H9 (cell line): ENCODE measurements around the gene FYN. TPM values are rescaled to one million over a fixed set of nuclear protein-coding genes. Genes with fewer than 3 reads are reported as not detected.
A peak's percentile ranks its signal among the peaks of the same experiment; 100 is the strongest.

ENCODE experiments used
- DNase-seq: peaks from one replicate; pipeline ENCODE4 v3.0.0-alpha.2; 2017
- H2AFZ ChIP-seq: one replicate; pipeline ENCODE4 v1.6.1; 2013; ENCODE audit warnings: mild to moderate bottlenecking, low read length, control low read depth, moderate library complexity
- H2AK5ac ChIP-seq: 2 replicates; pipeline ENCODE4 v1.6.1; 2013; ENCODE audit warnings: low read length, control low read depth, mixed read lengths; ENCODE audit not compliant: insufficient read length
- H2BK120ac ChIP-seq: one replicate; pipeline ENCODE4 v1.6.1; 2013; ENCODE audit warnings: low read depth, mild to moderate bottlenecking, low read length, control low read depth, inconsistent platforms; ENCODE audit not compliant: poor library complexity, severe bottlenecking
- H2BK12ac ChIP-seq: 2 replicates; pipeline ENCODE4 v1.6.1; 2013; ENCODE audit warnings: low read length, control low read depth, mixed read lengths, low read depth; ENCODE audit not compliant: insufficient read length
- H2BK15ac ChIP-seq: 2 replicates; pipeline ENCODE4 v1.6.1; 2013; ENCODE audit warnings: low read depth, low read length, control low read depth
- H2BK20ac ChIP-seq: one replicate; pipeline ENCODE4 v1.6.1; 2013; ENCODE audit warnings: low read depth, mild to moderate bottlenecking, low read length, control low read depth, inconsistent platforms; ENCODE audit not compliant: poor library complexity, severe bottlenecking
- H2BK5ac ChIP-seq: 2 replicates; pipeline ENCODE4 v1.6.1; 2013; ENCODE audit warnings: low read length, control low read depth, mixed read lengths; ENCODE audit not compliant: insufficient read length
- H3K14ac ChIP-seq: 2 replicates; pipeline ENCODE4 v1.6.1; 2013; ENCODE audit warnings: low read length, control low read depth; ENCODE audit not compliant: insufficient read depth
- H3K18ac ChIP-seq: 2 replicates; pipeline ENCODE4 v1.6.1; 2013; ENCODE audit warnings: low read depth, mild to moderate bottlenecking, mixed read lengths, low read length, control low read depth; ENCODE audit not compliant: insufficient read length
- H3K23ac ChIP-seq: 2 replicates; pipeline ENCODE4 v1.6.1; 2013; ENCODE audit warnings: low read length, control low read depth, mixed read lengths, low read depth; ENCODE audit not compliant: insufficient read length
- H3K23me2 ChIP-seq: 2 replicates; pipeline ENCODE4 v1.6.1; 2013; ENCODE audit warnings: low read depth, mild to moderate bottlenecking, mixed read lengths, low read length, control low read depth; ENCODE audit not compliant: insufficient read length, poor library complexity, severe bottlenecking
- H3K27ac ChIP-seq: 2 replicates; pipeline ENCODE4 v1.5.1; 2013; ENCODE audit warnings: low read length, control low read depth, mixed read lengths, low read depth; ENCODE audit not compliant: insufficient read length
- H3K27me3 ChIP-seq: 2 replicates; pipeline ENCODE4 v1.6.1; 2013; ENCODE audit warnings: low read length, control low read depth, inconsistent platforms; ENCODE audit not compliant: insufficient read depth
- H3K4ac ChIP-seq: 2 replicates; pipeline ENCODE4 v1.6.1; 2013; ENCODE audit warnings: low read depth, mild to moderate bottlenecking, control low read depth, inconsistent platforms, low read length, moderate library complexity
- H3K4me1 ChIP-seq: 2 replicates; pipeline ENCODE4 v1.6.1; 2013; ENCODE audit warnings: low read length, control low read depth, inconsistent platforms; ENCODE audit not compliant: insufficient read depth
- H3K4me2 ChIP-seq: 2 replicates; pipeline ENCODE4 v1.6.1; 2013; ENCODE audit warnings: low read length, control low read depth, mixed read lengths; ENCODE audit not compliant: insufficient read length, insufficient read depth
- H3K56ac ChIP-seq: 2 replicates; pipeline ENCODE4 v1.6.1; 2013; ENCODE audit warnings: low read depth, mild to moderate bottlenecking, mixed read lengths, low read length, control low read depth; ENCODE audit not compliant: insufficient read length
- H3K79me1 ChIP-seq: 2 replicates; pipeline ENCODE4 v1.6.1; 2013; ENCODE audit warnings: low read depth, mild to moderate bottlenecking, moderate library complexity, low read length, control low read depth, inconsistent platforms; ENCODE audit not compliant: insufficient read depth, poor library complexity, severe bottlenecking
- H3K79me2 ChIP-seq: 2 replicates; pipeline ENCODE4 v1.6.1; 2013; ENCODE audit warnings: low read length, control low read depth, inconsistent platforms; ENCODE audit not compliant: insufficient read depth
- H3K9ac ChIP-seq: 2 replicates; pipeline ENCODE4 v1.6.1; 2013; ENCODE audit warnings: low read length, control low read depth, mixed read lengths; ENCODE audit not compliant: insufficient read length; ENCODE audit errors: extremely low read depth
- H3K9me3 ChIP-seq: one replicate; pipeline ENCODE4 v1.6.1; 2013; ENCODE audit warnings: low read depth, low read length, inconsistent platforms; ENCODE audit not compliant: control insufficient read depth
- H3T11ph ChIP-seq: one replicate; pipeline ENCODE4 v1.6.1; 2013; ENCODE audit warnings: mild to moderate bottlenecking, low read length, control low read depth, inconsistent platforms
- H4K20me1 ChIP-seq: one replicate; pipeline ENCODE4 v1.6.1; 2013; ENCODE audit not compliant: control insufficient read depth, insufficient read length, insufficient read depth
- H4K5ac ChIP-seq: 2 replicates; pipeline ENCODE4 v1.6.1; 2013; ENCODE audit warnings: low read depth, mild to moderate bottlenecking, mixed read lengths, low read length, control low read depth; ENCODE audit not compliant: insufficient read length
- H4K8ac ChIP-seq: replicated peaks from 2 replicates; pipeline ENCODE4 v1.6.1; 2013; ENCODE audit warnings: low read length, control low read depth, mixed read lengths, low read depth; ENCODE audit not compliant: insufficient read length
- H4K91ac ChIP-seq: 2 replicates; pipeline ENCODE4 v1.6.1; 2013; ENCODE audit warnings: low read depth, mild to moderate bottlenecking, moderate library complexity, mixed read lengths, low read length, control low read depth; ENCODE audit not compliant: insufficient read length
- H3K27ac Mint-ChIP-seq, 3 experiments: 2 replicates in 2 of 3; 3 replicates in 1 of 3; pipeline ENCODE4 v1.8.0; 2020 to 2021; ENCODE audit warnings: mixed read lengths in 3 of 3, mild to moderate bottlenecking in 1 of 3, moderate library complexity in 1 of 3
- H3K27me3 Mint-ChIP-seq: 2 replicates; pipeline ENCODE4 v1.8.0; 2021; ENCODE audit warnings: low read depth, mild to moderate bottlenecking, moderate library complexity, mixed read lengths
- H3K36me3 Mint-ChIP-seq, 3 experiments: 2 replicates in 2 of 3; 3 replicates in 1 of 3; pipeline ENCODE4 v1.8.0; 2020 to 2021; ENCODE audit warnings: low read depth in 3 of 3, mixed read lengths in 3 of 3; ENCODE audit not compliant: insufficient read depth in 1 of 3
- H3K4me1 Mint-ChIP-seq, 2 experiments: 2 replicates each; pipeline ENCODE4 v1.8.0; 2020; ENCODE audit warnings: mixed read lengths in 2 of 2
- H3K4me3 Mint-ChIP-seq, 2 experiments: 2 replicates in 1 of 2; 3 replicates in 1 of 2; pipeline ENCODE4 v1.8.0; 2020 to 2021; ENCODE audit warnings: mild to moderate bottlenecking in 2 of 2, mixed read lengths in 2 of 2, moderate library complexity in 1 of 2
- H3K9me3 Mint-ChIP-seq, 2 experiments: 2 replicates in 1 of 2; 3 replicates in 1 of 2; pipeline ENCODE4 v1.8.0; 2020; ENCODE audit warnings: mild to moderate bottlenecking in 2 of 2, mixed read lengths in 2 of 2, moderate library complexity in 1 of 2
- CTCF ChIP-seq: fragments of 200-600 bp; sonication (generic); conservative IDR thresholded peaks from 3 replicates; pipeline ENCODE4 v1.8.0; 2021; ENCODE audit warnings: antibody characterized with exemption, mild to moderate bottlenecking
- WGBS: extraction: QIAGEN DNeasy Blood & Tissue Kit; methylation state at CpG from one replicate; pipeline ENCODE4 v1.1.7; 2013; ENCODE audit warnings: missing lambda C conversion rate, low lambda C conversion rate, mixed read lengths; ENCODE audit not compliant: insufficient read length; ENCODE audit errors: extremely low coverage; 5-methylcytosine and 5-hydroxymethylcytosine counted together
- total RNA-seq: library from RNA; stranded (reverse); gene quantifications from 2 replicates; pipeline ENCODE4 v1.2.1, GENCODE V29; 2021

The FYN gene
- total RNA-seq, 1 experiment from 2014 or later: 64.8 TPM

- H4K20me1 ChIP-seq: no peaks in the 10 kb centered on the region
- H4K91ac ChIP-seq: no peak overlapping the region
- no peak overlapping the region for H3K14ac ChIP-seq
- Mint-ChIP-seq H3K27ac (no peak overlapping the region; a peak in 1 of 7 replicates), H3K27me3 (no peaks in the 10 kb centered on the region; the same call in 1 of the 2 replicates), H3K36me3 (0 out of 7 replicates have a peak, but pooled peaks cover 0 to 3% (median 0%) of the 10 kb centered on the region in 3 experiments), H3K4me3 (peak overlapping the region in 1 of 2 experiments; percentile 33; a peak in 2 of 5 replicates), H3K4me1 (peaks cover 48 to 49% of the 10 kb centered on the region in 2 experiments), H3K9me3 (no peaks in the 10 kb centered on the region)
- H3K23ac ChIP-seq: no peak overlapping the region
- no CpG with 5 or more reads among the region's 8 CpGs for WGBS
- no peaks in the 10 kb centered on the region for H3K27me3 ChIP-seq
- H4K5ac ChIP-seq: no peak overlapping the region
- H3K27ac ChIP-seq: no peak overlapping the region
- H3K56ac ChIP-seq: no peak overlapping the region
- H3K23me2 ChIP-seq: no peaks in the 10 kb centered on the region
- H4K8ac ChIP-seq: no peak overlapping the region
- H2AFZ ChIP-seq: no peak overlapping the region
- H2AK5ac ChIP-seq: no peak overlapping the region
- H3K4me2 ChIP-seq: no peak overlapping the region
- no peaks in the 10 kb centered on the region for H3K9me3 ChIP-seq
- no peak overlapping the region for H2BK120ac ChIP-seq
- no peak overlapping the region for H3K18ac ChIP-seq
- no peak overlapping the region for H3K9ac ChIP-seq
- no peak overlapping the region for H2BK5ac ChIP-seq
- H2BK12ac ChIP-seq: no peak overlapping the region
- peaks cover 2% of the 10 kb centered on the region; the same call in 1 of the 2 replicates for H3K79me2 ChIP-seq
- no peak overlapping the region for H2BK15ac ChIP-seq
- no peak for DNase-seq
- H3T11ph ChIP-seq: no peak overlapping the region
- H3K4ac ChIP-seq: no peak overlapping the region
- no peaks in the 10 kb centered on the region for H3K79me1 ChIP-seq
- peaks cover 24% of the 10 kb centered on the region for H3K4me1 ChIP-seq
- H2BK20ac ChIP-seq: no peak overlapping the region
- no peak for TF ChIP-seq CTCF
Observed at GRCh38 chr6:111845441-111845871, 27.8 kb downstream of the FYN start.
